NCI-H1694 (cell line): ENCODE results near the gene DPEP2NB.
"Not testable (repeated sequence)": the region's sequence is repeated elsewhere in the genome, so short reads cannot be mapped to it uniquely, and the experiment has no call there.

Experiments
- DNase-seq: peaks from one replicate; lab custom pipeline; 2025; lab: John Stamatoyannopoulos, UW

The DPEP2NB gene

DNA sequence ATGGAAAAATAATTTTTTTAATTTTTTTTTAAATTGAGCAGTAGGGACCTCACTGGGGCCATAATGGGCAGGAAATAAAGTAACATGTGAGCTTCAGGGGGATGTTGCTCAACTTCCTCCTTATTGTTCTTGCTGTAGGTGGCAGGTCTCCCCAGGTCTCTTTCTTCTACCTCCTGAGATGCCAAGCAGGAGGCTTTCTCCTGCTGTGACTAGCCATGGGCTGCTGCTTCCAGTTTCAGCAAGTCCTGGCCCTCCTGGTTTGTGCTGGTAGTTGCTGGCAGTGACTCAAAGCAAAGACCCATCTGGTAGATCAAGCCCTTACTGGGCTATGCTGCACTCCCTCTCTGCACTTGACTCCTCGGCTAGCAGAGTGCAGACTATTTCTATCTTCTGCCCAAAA lies 2.3 kb downstream of the DPEP2NB start:
- no peak for DNase-seq

- not testable (repeated sequence) for DNase-seq
Observed at GRCh38 chr16:68009872-68010271, 5.8 kb downstream of the DPEP2NB start.

DNA sequence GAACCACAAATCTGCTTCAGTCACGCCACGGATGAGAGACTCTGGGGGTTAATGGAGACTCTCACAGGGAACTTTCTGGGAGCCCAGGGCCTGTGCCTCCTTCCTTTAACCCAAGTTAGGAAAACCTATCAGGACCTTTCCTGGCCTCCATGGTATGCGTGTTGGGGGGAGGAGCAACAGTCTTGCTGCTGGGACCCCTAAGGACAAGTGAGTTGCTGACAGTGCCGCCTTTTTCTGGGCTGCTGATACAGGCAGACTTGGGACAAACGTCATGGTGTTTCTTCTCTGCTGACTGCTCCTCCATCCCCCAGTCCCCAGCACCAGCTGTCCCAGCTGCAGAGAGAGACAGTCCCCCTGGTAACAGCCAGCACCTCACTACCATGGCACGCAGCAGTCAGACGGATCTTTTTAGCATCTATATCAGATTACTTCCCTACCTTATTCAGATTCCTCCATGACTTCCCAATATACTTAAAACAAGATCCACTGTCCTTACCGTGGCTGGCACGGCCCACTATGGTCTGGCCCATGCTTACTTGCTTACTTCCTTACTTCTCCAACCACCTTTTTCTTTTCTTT lies 6.5 kb downstream of the DPEP2NB start:
- DNase-seq, result no peak

GRCh38 chr16:68005786-68006286 lies 9.9 kb downstream of the DPEP2NB start:
- no peak for DNase-seq

DNA sequence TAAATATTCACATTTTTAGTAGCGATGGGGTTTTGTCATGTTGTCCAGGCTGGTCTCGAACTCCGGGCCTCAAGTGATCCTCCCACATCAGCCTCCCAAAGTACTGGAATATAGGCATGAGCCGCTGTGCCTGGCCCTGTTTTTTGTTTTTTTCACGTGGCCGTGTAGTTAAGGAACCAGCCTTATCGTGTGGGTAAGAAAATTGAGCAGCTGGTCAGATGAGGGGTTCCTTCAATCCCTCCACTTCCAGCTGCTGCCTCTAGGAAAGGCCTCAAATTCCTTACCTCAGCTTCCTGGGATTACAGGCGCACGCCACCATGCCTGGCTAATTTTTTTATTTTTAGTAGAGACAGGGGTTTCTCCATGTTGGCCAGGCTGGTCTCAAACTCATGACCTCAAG lies 10.5 kb downstream of the DPEP2NB start:
- DNase-seq, result no peak

GRCh38 chr16:68003031-68003430 lies 12.7 kb downstream of the DPEP2NB start:
- DNase-seq, result no peak

DNA sequence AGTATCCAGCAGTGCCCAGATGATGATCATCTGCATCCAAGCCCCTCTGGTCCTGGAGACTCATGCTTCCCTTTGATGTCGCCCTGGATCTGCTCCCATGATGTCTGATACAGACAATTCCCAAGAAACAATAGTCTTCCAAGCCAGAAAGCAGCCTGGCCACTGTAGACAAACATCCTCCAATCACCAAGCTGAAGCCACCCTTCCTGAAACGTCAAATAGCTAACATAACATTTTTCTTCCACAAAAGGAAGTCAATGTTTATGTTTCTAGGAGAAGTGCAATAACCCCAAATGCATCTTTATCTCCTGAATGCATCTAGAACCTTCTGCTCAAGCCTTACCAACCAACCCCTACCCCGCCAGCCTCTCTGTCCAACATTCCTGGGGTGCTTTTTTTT lies 15.3 kb downstream of the DPEP2NB start:
- DNase-seq, result no peak

- no peak for DNase-seq
Observed at GRCh38 chr16:67999985-68000384, 15.7 kb downstream of the DPEP2NB start.

GRCh38 chr16:67998779-67999688 lies 16.7 kb downstream of the DPEP2NB start, which contains the start of gene DPEP2:
Gene DPEP2 (minus strand): TSS chr16:67999484. CDS start chr16:67993212, 6,272 bp downstream.
- DNase-seq, result not testable (repeated sequence)

GRCh38 chr16:67998231-67998778 lies 17.4 kb downstream of the DPEP2NB start:
- not testable (repeated sequence) for DNase-seq

GRCh38 chr16:67996666-67997065 lies 19.0 kb downstream of the DPEP2NB start:
- DNase-seq, result no peak

DNA sequence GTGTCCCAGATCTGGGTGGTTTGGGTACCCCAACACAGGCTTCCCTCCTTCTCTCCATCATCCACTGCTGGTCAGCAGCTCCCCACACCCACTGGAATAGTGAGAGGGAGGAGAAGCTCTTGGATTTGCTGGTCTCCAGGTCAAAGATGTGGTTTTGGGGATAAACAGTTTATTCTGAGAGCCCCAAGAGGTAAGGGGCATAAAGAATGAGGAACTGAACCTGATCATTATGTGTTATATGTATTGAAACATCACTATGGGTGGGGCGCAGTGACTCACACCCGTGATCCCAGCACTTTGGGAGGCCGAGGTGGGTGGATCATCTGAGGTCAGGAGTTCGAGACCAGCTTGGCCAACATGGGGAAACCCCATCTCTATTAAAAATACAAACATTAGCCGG lies 20.3 kb downstream of the DPEP2NB start:
- no peak for DNase-seq

GRCh38 chr16:67994040-67994408 lies 21.7 kb downstream of the DPEP2NB start:
- DNase-seq, result not testable (repeated sequence)

DNA sequence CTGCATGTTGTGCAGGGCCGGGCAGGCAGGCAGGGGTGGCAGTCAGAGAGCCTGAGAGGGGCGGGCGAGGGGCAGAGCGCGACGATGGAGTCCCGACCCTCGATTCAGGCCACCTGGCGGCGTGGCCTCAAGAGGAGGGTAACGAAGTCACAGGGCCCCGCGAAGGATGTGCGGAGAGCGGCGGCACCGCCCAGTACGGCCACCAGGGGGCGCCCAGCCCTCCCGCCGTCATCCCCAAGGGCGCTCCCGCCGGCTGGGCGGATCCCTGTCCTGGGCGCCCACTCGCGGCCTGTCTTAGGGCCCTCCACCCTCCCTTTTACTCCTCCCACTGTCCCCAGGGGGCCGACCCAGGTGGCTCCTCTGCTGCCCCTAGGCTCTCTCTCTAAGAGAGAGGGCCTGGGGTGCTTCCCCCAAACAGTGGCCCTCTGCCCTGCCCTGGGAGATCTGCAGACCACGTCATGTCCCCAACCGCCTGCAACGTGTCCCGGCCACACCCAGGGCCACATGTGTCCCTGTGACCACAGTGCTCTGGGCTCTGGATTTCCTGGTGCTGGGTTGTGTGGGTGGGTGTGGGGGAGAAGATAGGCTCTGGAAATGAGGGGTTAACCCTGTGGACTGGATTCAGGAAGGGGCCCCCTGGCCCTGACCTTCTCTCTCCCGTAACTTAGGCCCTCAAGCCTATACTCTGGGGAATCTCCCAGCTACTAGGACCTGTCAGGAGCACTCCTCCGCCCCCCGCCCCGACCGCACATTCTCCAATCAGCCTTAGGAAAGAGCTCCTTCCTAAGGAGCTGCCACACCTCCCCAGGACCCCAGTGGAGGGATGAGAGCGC lies 22.3 kb downstream of the DPEP2NB start:
- peak; percentile 7 for DNase-seq

DNA sequence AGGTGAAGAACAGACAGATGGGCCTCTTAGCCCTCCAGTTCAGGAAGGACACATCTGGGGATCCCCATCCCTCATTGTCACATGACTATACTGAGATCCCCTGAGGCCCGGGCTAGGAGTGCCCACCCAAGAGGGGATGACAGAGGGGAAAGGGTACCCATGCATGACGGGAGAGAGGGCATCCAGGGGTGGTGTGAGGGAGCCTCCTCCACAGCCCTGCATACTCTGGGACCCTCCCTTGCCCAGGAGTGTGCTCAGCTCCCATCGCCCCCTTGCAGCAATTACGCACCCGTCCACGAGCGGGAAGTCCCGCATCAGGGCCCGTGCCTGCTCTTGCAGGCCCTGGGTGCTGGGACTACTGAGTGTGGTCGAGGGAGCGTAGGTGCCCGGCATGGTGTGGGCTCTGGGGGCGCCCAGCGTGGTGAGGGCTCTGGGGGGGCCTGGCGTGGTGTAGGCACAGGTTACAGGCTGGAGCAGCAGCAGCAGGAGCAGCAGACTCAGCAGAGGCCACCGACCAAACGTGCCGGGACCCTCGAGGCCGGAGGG lies 23.0 kb downstream of the DPEP2NB start:
- no peak for DNase-seq

DNA sequence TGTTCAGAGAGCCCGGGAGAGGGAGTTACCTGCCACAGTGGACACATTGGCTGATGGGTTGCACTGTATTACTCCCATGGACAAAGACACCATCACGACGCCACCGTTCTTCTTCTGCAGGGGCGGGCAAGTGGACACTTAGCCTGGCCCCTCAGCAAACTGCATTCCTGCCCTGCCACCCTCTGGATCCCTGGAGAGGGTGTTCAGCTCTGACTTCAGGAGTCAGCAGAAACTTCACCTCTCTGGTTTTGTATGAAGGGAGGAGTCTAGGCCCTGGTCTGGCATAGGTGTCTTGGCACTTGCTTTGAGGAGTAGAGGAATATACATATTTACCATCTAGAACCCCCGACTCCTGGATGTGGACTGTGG lies 25.7 kb downstream of the DPEP2NB start:
- no peak for DNase-seq

- DNase-seq, result no peak
Observed at GRCh38 chr16:67989322-67990017, 26.2 kb downstream of the DPEP2NB start.

- no peak for DNase-seq
Observed at GRCh38 chr16:67988675-67989074, 27.0 kb downstream of the DPEP2NB start.

DNA sequence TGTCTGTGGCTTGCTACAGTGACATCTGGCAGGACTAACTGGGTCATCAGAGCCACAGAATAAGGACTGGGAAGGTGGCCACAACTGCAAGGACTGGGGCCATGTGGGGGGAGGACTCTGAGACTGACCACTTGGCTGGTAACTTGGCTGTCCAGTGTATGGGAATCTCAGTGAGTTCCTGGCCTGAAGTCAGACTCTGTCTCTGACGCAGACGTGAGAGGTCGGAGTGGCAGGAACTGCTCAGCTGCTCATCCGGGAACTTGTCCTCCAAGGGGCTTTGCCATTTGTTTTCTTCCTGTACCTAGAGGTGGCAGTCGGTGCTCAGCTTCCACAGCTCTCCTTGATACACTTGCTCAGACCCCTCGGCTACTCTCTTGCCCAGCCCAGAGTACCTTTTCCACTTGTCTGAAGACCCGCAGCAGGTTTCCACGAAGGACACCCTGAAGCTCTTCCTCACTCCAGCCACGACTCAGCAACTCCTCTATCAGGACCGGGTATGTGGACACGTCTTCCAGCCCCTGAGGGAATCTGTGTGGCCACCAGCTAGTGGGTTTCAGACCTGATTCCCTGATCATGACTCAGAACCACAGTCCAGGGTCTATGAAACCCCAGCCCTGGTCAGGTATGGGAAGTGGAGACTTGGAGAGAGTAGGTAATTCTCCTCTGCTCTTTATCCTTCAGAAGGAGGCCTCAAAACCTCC lies 28.1 kb downstream of the DPEP2NB start:
- DNase-seq, result no peak

DNA sequence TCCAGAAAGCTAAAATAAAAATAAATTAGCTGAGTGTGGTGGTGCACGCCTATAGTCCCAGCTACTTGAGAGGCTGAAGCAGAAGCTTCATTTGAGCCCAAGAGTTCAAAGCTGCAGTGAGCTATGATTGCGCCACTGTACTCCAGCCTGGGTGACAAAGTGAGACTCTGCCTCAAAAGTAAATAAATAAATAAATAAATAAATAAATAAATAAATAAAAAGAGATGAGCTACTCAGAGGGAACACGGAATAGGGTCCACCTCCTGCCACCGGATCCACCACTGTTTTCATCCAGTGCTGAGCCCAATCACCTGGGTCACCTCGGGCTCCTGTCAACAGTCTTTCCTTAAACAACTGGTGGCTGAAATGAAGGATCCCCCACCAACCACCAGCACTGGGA lies 28.8 kb downstream of the DPEP2NB start:
- no peak for DNase-seq
